B cell (primary cell): Measurements from ENCODE around the gene PACRG.

Experiments
- EZH2 ChIP-seq: IDR thresholded peaks from 2 replicates; pipeline ENCODE4 v1.6.1; 2012; ENCODE audit warnings: borderline replicate concordance, low read depth, mild to moderate bottlenecking, moderate library complexity, low read length; ENCODE audit not compliant: insufficient read depth, poor library complexity, severe bottlenecking
- TF ChIP-seq, protein P1 (sequence below): fragments of 200-600 bp; IDR thresholded peaks from one replicate; pipeline ENCODE4 v1.8.0; 2022; ENCODE audit warnings: antibody characterized with exemption, mild to moderate bottlenecking

DNA sequence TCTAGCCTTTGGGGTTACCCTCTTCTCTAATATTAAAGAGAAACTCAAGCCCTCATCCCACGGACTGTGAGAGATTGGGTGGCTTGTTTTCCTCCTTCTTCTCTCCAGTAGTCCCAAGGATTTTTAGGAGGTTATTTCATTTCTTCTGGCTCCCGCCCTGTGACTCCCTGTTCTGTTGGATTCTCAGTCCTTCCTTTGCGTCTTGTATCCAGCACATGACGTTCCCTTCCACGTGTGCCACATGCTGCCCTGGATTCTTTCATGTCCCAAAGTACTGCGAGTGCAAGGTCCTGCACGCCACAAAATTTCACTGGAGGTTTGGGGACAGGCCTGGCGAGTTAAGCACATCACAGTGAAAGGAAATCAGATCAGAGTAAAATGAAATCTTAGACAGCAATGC, 213.4 kb downstream of the PACRG start:
- TF ChIP-seq, protein P1, sequence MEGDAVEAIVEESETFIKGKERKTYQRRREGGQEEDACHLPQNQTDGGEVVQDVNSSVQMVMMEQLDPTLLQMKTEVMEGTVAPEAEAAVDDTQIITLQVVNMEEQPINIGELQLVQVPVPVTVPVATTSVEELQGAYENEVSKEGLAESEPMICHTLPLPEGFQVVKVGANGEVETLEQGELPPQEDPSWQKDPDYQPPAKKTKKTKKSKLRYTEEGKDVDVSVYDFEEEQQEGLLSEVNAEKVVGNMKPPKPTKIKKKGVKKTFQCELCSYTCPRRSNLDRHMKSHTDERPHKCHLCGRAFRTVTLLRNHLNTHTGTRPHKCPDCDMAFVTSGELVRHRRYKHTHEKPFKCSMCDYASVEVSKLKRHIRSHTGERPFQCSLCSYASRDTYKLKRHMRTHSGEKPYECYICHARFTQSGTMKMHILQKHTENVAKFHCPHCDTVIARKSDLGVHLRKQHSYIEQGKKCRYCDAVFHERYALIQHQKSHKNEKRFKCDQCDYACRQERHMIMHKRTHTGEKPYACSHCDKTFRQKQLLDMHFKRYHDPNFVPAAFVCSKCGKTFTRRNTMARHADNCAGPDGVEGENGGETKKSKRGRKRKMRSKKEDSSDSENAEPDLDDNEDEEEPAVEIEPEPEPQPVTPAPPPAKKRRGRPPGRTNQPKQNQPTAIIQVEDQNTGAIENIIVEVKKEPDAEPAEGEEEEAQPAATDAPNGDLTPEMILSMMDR: no peak
- no peak for TF ChIP-seq EZH2
